CD4-positive, alpha-beta T cell treated with Interleukin-4 for 4 hours (primary cell): ENCODE data around the gene ADGRF5.

Experiments
- DNase-seq: peaks from one replicate; pipeline ENCODE4 v3.0.0-alpha.2; 2020

Gene ADGRF5

GRCh38 chr6:46927066-46927465, 5.3 kb upstream of the ADGRF5 start:
- no peak for DNase-seq

- DNase-seq = no peak
Observed at GRCh38 chr6:46926481-46926880, 4.7 kb upstream of the ADGRF5 start.

- DNase-seq = no peak
Observed at GRCh38 chr6:46925563-46926253, 4.0 kb upstream of the ADGRF5 start.

- no peak for DNase-seq
Observed at GRCh38 chr6:46923476-46923875, 1.7 kb upstream of the ADGRF5 start.

- DNase-seq = no peak
Observed at GRCh38 chr6:46921059-46921458, 679 bp downstream of the ADGRF5 start.

- DNase-seq = no peak
Observed at GRCh38 chr6:46918806-46919205, 2.9 kb downstream of the ADGRF5 start.

GRCh38 chr6:46917002-46917545, 4.7 kb downstream of the ADGRF5 start:
- no peak for DNase-seq

- no peak for DNase-seq
Observed at GRCh38 chr6:46915866-46916265, 5.9 kb downstream of the ADGRF5 start.

GRCh38 chr6:46915380-46915779, 6.4 kb downstream of the ADGRF5 start:
- DNase-seq = no peak

- no peak for DNase-seq
Observed at GRCh38 chr6:46914279-46914810, 7.4 kb downstream of the ADGRF5 start.

- DNase-seq = no peak
Observed at GRCh38 chr6:46909371-46909770, 12.4 kb downstream of the ADGRF5 start.

GRCh38 chr6:46906776-46907175, 15.0 kb downstream of the ADGRF5 start:
- no peak for DNase-seq

- DNase-seq = no peak
Observed at GRCh38 chr6:46904117-46904516, 17.6 kb downstream of the ADGRF5 start.

- no peak for DNase-seq
Observed at GRCh38 chr6:46903175-46903574, 18.6 kb downstream of the ADGRF5 start.

- no peak for DNase-seq
Observed at GRCh38 chr6:46901882-46902314, 19.8 kb downstream of the ADGRF5 start.

- DNase-seq = no peak
Observed at GRCh38 chr6:46900266-46900665, 21.5 kb downstream of the ADGRF5 start.

GRCh38 chr6:46899659-46900058, 22.1 kb downstream of the ADGRF5 start:
- DNase-seq = no peak

- DNase-seq = no peak
Observed at GRCh38 chr6:46898006-46898405, 23.7 kb downstream of the ADGRF5 start.

GRCh38 chr6:46896871-46897270, 24.9 kb downstream of the ADGRF5 start:
- no peak for DNase-seq

- DNase-seq = no peak
Observed at GRCh38 chr6:46895930-46896329, 25.8 kb downstream of the ADGRF5 start.

GRCh38 chr6:46894433-46894832, 27.3 kb downstream of the ADGRF5 start:
- DNase-seq = no peak

GRCh38 chr6:46893648-46894047, 28.1 kb downstream of the ADGRF5 start:
- DNase-seq = no peak

GRCh38 chr6:46891252-46891795, 30.4 kb downstream of the ADGRF5 start:
- no peak for DNase-seq

GRCh38 chr6:46888578-46888977, 33.2 kb downstream of the ADGRF5 start:
- DNase-seq = no peak
